Panc1 (cell line): ENCODE results near the gene ASTN2. TPM values are rescaled to one million over a fixed set of nuclear protein-coding genes. Genes with fewer than 3 reads are reported as not detected.

Experiments
- ATAC-seq: fragments of 200-7000 bp; cut with Tn5 transposase; 2 replicates; pipeline ENCODE4 v1.9.1; 2020; ENCODE audit warnings: mild to moderate bottlenecking, moderate library complexity
- BruUV-seq: library from RNA; stranded (reverse); fragments of 400-500 nt; replicated peaks from 2 replicates; lab custom pipeline; 2021; lab: Mats Ljungman, UMichigan
- CTCF ChIA-PET: fragments of 300-600 bp; sonication (Branson Sonifier 250); formaldehyde crosslinking; loops from one replicate; lab custom pipeline; 2022; ENCODE audit warnings: antibody characterized with exemption; lab: Charles Lee
- POLR2A ChIA-PET: fragments of 300-600 bp; sonication (Branson Sonifier 250); formaldehyde crosslinking; loops from one replicate; lab custom pipeline; 2022; ENCODE audit warnings: antibody characterized with exemption; lab: Charles Lee
- DNase-seq: peaks from one replicate; pipeline ENCODE4 v3.0.0-alpha.2; 2010; ENCODE audit warnings: low read depth, low spot score
- H3K27ac ChIP-seq: 2 replicates; pipeline ENCODE4 v1.5.1; 2011; ENCODE audit warnings: mild to moderate bottlenecking, low read length, inconsistent platforms
- H3K27me3 ChIP-seq: fragments of 200-500 bp; sonication (Bioruptor generic); 2 replicates; pipeline ENCODE4 v1.6.0; 2014; ENCODE audit warnings: low read length, inconsistent platforms; ENCODE audit not compliant: control insufficient read depth, insufficient read depth
- H3K36me3 ChIP-seq: fragments of 200-500 bp; sonication (Bioruptor generic); 2 replicates; pipeline ENCODE4 v1.5.1; 2014; ENCODE audit warnings: inconsistent platforms, mild to moderate bottlenecking, low read length, moderate library complexity; ENCODE audit not compliant: control insufficient read depth, insufficient read depth
- H3K4me1 ChIP-seq: 2 replicates; pipeline ENCODE4 v1.5.1; 2011; ENCODE audit warnings: inconsistent platforms, mild to moderate bottlenecking, low read length, moderate library complexity; ENCODE audit not compliant: control insufficient read depth, insufficient read depth
- H3K4me3 ChIP-seq, 2 experiments: 2 replicates each; pipeline ENCODE4 v1.5.1; 2011 to 2012; ENCODE audit warnings: low read depth in 2 of 2, low read length in 2 of 2, mild to moderate bottlenecking in 2 of 2, inconsistent platforms in 1 of 2, moderate library complexity in 1 of 2
- H3K9me3 ChIP-seq: fragments of 200-500 bp; sonication (Bioruptor generic); 2 replicates; pipeline ENCODE4 v1.5.1; 2014; ENCODE audit warnings: low read depth, mild to moderate bottlenecking, inconsistent platforms, low read length, moderate library complexity; ENCODE audit not compliant: control insufficient read depth, insufficient read depth
- POLR2AphosphoS5 ChIP-seq: IDR thresholded peaks from 2 replicates; pipeline ENCODE4 v1.6.1; 2012; ENCODE audit warnings: mild to moderate bottlenecking, low read depth, low read length, moderate library complexity
- REST ChIP-seq, 2 experiments: IDR thresholded peaks; 2 replicates each; pipeline ENCODE4 v1.6.1; 2011 to 2012; ENCODE audit warnings: low read depth in 2 of 2, control low read depth in 1 of 2, low read length in 1 of 2, mild to moderate bottlenecking in 1 of 2, moderate library complexity in 1 of 2; ENCODE audit not compliant: insufficient read depth in 1 of 2
- SIN3A ChIP-seq: IDR thresholded peaks from 2 replicates; pipeline ENCODE4 v1.6.1; 2012; ENCODE audit warnings: low read depth, mild to moderate bottlenecking, low read length, moderate library complexity, borderline replicate concordance; ENCODE audit not compliant: insufficient read depth
- TCF7L2 ChIP-seq: IDR thresholded peaks from 2 replicates; pipeline ENCODE4 v1.6.1; 2011; ENCODE audit warnings: mild to moderate bottlenecking, low read depth, low read length, inconsistent platforms
- in situ Hi-C: cut with HindIII; loops from 2 replicates; pipeline ENCODE4 v1.10.0; 2016; ENCODE audit warnings: low sequenced_read_pairs, low pct_unique_long_range_greater_than_20kb
- intact Hi-C: fragments of 100-400 bp; cut with micrococcal nuclease; formaldehyde crosslinking; loops from one replicate; pipeline ENCODE4 v1.10.0; 2022; ENCODE audit not compliant: unreplicated experiment
- total RNA-seq: library from RNA; stranded (reverse); gene quantifications from one replicate; pipeline ENCODE4 v1.2.1, GENCODE V29; 2021; ENCODE audit not compliant: unreplicated experiment
- TF ChIP-seq, protein P1 (sequence below): fragments of 450-650 bp; IDR thresholded peaks from 2 replicates; pipeline ENCODE4 v1.5.1; 2017; ENCODE audit warnings: mild to moderate bottlenecking

Gene ASTN2
- total RNA-seq, 1 experiment from 2014 or later = 3.9 TPM

GRCh38 chr9:116466271-116467235, 948.3 kb downstream of the ASTN2 start:
- BruUV-seq = no TSS peak
- TF ChIP-seq, protein P1, sequence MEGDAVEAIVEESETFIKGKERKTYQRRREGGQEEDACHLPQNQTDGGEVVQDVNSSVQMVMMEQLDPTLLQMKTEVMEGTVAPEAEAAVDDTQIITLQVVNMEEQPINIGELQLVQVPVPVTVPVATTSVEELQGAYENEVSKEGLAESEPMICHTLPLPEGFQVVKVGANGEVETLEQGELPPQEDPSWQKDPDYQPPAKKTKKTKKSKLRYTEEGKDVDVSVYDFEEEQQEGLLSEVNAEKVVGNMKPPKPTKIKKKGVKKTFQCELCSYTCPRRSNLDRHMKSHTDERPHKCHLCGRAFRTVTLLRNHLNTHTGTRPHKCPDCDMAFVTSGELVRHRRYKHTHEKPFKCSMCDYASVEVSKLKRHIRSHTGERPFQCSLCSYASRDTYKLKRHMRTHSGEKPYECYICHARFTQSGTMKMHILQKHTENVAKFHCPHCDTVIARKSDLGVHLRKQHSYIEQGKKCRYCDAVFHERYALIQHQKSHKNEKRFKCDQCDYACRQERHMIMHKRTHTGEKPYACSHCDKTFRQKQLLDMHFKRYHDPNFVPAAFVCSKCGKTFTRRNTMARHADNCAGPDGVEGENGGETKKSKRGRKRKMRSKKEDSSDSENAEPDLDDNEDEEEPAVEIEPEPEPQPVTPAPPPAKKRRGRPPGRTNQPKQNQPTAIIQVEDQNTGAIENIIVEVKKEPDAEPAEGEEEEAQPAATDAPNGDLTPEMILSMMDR = no peak
- TF ChIP-seq SIN3A (no peak), REST (IDR thresholded peaks at IDR 0.05; ENCODE audit: insufficient read depth in 1 of 2, low read depth in 2 of 2, low read length in 1 of 2) (no peak), POLR2AphosphoS5 (no peak), TCF7L2 (no peak)
- in situ Hi-C loops = no loop called here
- intact Hi-C loops = no loop called here
- ATAC-seq = no peak
- no peaks in the 10 kb centered on the region for H3K27me3 ChIP-seq
- CTCF ChIA-PET = no interaction called here
- H3K4me3 ChIP-seq = no peak overlapping the region
- no peaks in the 10 kb centered on the region for H3K9me3 ChIP-seq
- H3K27ac ChIP-seq = no peak overlapping the region
- no peaks in the 10 kb centered on the region for H3K36me3 ChIP-seq
- no peaks in the 10 kb centered on the region for H3K4me1 ChIP-seq
- no peak for DNase-seq
- POLR2A ChIA-PET = no interaction called here

GRCh38 chr9:116465576-116466270, 949.1 kb downstream of the ASTN2 start:
- H3K27me3 ChIP-seq = no peaks in the 10 kb centered on the region
- H3K36me3 ChIP-seq = no peaks in the 10 kb centered on the region
- ChIA-PET POLR2A (no interaction called here), CTCF (no interaction called here)
- H3K27ac ChIP-seq = no peak overlapping the region
- no peaks in the 10 kb centered on the region for H3K9me3 ChIP-seq
- in situ Hi-C loops = no loop called here
- ATAC-seq = no peak
- intact Hi-C loops = no loop called here
- no peak overlapping the region for H3K4me3 ChIP-seq
- H3K4me1 ChIP-seq = no peaks in the 10 kb centered on the region
- TF ChIP-seq POLR2AphosphoS5 (no peak), TCF7L2 (no peak), REST (IDR thresholded peaks at IDR 0.05; ENCODE audit: insufficient read depth in 1 of 2, low read depth in 2 of 2, low read length in 1 of 2) (no peak)
- TF ChIP-seq, protein P1 = no peak
- BruUV-seq = no TSS peak
- no peak for DNase-seq
